Posterior cingulate gyrus (tissue), 11 donors: ENCODE results near the gene SNHG17.
"Not testable (repeated sequence)": the region's sequence is repeated elsewhere in the genome, so short reads cannot be mapped to it uniquely, and the experiment has no call there.

Source experiments
- DNase-seq, 10 donors: peaks; one replicate each; pipeline versions ENCODE4 v3.0.0 to v3.0.0-alpha.2; 2020 to 2021; ENCODE audit warnings: mixed read lengths in 3 of 10
- intact Hi-C: fragments of 100-400 bp; cut with DNase I; formaldehyde crosslinking; loops from one replicate; pipeline ENCODE4 v1.15.1; 2023

The SNHG17 gene

DNA sequence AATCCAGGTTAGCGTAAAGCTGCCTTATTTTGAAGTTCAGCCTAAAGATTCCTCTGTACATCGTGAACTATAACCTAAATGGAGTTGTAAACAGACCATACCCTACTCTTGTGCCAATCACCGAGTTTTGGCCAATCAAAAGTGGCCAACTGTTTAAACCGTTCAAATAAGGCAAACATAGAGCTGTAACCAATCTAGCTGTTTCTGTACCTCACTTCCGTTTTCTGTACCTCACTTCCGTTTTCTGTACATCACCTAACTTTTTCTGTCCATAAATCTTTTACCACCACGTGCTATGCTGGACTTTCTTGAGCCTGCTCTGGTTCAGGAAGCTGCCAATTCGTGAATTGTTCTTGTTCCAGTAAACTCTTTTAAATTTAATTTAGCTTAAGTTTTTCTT lies 49.1 kb downstream of the SNHG17 start:
- intact Hi-C loops, result loop anchor here (2.0 kb wide), 1 partner anchor 23 kb away; no protein-coding TSS in a partner anchor
- no peak for DNase-seq

DNA sequence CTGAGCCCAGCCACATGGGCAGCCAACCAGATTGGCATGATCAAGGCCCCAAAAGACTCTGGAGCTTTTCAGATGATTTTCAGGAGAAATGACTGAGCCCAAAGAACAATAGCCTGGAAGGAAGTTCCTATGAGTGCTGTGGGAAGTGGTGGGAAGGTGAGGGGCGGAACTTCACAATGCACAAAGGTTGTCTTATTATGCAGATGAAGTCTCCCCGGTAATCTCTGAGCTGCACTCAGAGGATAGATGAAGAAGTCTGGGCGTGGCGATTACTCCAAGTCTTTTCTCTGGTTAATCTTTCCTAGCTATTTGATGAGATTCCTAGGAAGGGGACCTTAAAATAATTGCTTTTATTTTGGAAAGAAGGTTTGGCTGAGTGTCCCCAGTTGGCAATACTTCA lies 52.0 kb downstream of the SNHG17 start:
- DNase-seq, result no peak
- intact Hi-C loops, result no loop called here

DNA sequence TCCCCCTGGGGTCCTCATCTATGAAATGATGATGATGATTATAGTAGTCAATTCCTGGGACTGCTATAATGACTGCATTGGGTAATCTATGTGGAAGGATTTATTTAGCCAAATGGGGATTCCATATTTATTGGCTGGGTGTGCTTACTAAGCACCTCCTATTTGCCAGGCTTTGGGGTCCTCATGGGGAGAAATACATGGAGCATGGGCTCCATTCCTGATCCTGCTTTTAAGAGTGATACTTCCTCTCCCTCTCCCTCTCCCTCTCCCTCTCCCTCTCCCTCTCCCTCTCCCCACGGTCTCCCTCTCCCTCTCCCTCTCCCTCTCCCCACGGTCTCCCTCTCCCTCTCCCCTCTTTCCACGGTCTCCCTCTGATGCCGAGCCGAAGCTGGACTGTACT lies 57.3 kb downstream of the SNHG17 start:
- DNase-seq, intact Hi-C loops: not testable (repeated sequence)

DNA sequence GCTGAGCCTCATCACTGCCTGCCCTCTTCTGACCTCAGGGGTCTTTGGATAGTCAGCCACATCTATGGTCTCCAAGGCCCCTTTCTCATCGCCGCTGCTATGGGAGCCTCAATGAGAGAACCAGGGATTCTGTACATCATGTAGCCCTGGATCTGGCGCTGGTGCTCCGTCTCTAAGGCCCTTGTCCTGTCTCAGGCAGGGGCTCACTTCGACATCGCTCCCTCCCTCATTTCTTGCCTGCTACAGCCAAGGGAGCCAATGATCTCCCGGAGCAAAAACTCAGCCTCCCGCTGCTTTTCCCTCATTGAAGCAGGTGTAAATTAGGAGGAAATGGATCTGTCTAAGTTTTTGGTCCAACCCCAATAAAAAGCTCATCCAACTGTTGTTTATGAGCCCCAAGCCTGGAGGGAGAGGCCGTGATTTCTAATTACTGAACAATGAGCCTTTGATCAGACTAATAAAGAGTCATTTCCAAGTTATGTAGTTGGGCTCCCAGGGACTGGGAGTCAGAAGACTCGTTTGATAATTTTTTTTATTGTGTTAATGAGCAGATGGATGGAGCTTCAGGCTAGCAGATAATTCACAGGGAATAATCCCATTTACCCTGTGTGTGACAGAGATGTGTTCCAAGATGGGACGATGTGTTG lies 58.0 kb downstream of the SNHG17 start:
- peak in 1 of 10 donors; percentile 11 for DNase-seq
- intact Hi-C loops, result no loop called here

DNA sequence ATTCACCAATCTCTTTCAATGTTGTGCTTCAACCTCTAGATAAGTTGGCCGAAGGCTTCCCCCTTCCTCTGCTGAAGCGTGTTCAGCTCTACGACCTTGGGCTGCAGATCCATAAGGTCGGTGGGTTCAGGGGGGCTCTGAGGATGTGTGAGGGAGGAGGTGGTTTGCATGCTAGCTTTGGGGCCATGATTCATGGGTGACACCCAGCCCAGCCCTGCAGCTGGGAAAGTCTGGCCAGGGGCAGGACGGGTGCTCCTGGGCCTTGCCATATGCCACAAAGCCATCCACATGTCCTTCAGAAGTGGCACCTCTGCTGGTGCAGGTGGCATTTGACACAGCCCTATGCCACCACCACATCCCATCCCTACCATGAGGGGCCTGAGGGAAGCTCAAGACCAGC lies 61.2 kb downstream of the SNHG17 start:
- intact Hi-C loops, result no loop called here
- no peak for DNase-seq

DNA sequence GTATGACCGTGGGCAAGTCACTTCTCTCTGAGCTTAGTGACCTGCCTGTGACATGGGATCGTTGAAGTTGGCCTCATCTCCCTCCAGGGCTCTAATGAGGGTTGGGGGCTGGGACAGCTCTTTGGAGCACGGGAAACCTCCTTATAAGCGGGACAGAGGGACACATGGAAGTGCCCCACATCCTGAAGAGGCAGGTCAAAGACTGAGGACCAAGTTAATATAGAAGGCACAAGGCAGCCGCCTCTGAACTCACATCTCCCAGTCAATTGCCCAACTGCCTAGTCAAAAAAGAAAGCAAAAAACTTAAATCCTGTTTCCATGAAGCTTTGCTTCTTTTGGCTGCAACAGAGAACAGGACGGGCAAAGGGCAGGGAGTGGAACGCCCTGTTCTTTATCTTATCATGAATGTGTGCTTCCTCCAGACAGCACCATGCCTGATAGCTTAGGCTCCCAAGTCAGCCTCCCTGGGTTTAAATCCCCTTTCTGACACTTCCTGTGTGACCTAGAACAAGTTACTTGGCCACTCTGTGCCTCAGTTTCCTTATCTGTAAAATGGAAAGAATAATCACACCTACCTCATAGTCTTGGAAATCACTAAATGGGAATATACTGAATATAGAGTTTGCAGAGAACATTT lies 61.8 kb downstream of the SNHG17 start:
- intact Hi-C loops, result no loop called here
- DNase-seq, result no peak

DNA sequence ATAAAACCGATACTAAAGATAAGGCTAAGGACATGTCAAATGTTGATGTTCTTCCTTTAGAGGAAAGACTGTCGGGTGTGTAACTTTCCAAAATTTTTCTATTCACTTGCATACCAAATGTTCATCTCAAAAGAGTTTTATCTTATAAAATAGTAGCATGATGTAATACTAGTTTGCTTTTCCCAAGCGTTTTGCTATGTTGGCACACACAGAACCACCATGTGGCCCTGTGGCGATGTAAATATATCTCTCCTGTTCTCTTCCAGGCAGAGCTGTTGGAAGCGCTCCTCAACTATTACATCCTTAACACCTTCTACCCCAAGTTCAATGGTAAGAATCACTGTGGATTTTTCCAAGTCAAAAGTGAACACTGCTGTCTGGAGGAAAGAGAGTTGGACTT lies 62.3 kb downstream of the SNHG17 start:
- no peak for DNase-seq
- intact Hi-C loops, result no loop called here
